GM23248 (cell line): ENCODE results near the gene USP40.

Experiments
- EZH2 ChIP-seq: fragments of 200-600 bp; sonication (generic); IDR thresholded peaks from 2 replicates; pipeline ENCODE4 v1.6.1; 2018; ENCODE audit warnings: antibody characterized with exemption, mild to moderate bottlenecking; ENCODE audit not compliant: insufficient read depth, poor library complexity, severe bottlenecking
- EZH2phosphoT487 ChIP-seq: fragments of 200-600 bp; sonication (generic); IDR thresholded peaks from 2 replicates; pipeline ENCODE4 v1.6.1; 2018; ENCODE audit warnings: antibody characterized with exemption, moderate library complexity, mild to moderate bottlenecking, low read depth; ENCODE audit not compliant: insufficient read depth

GRCh38 chr2:233584210-233584609 lies 17.6 kb upstream of the USP40 start:
- no peak for TF ChIP-seq EZH2
- no peak for TF ChIP-seq EZH2phosphoT487
